Measurements from ENCODE around the gene CCDC50. TPM values are rescaled to one million over a fixed set of nuclear protein-coding genes. Genes with fewer than 3 reads are reported as not detected.

CCDC50 gene
- total RNA-seq, 1 experiment from 2014 or later, result 77.2 TPM

DNA sequence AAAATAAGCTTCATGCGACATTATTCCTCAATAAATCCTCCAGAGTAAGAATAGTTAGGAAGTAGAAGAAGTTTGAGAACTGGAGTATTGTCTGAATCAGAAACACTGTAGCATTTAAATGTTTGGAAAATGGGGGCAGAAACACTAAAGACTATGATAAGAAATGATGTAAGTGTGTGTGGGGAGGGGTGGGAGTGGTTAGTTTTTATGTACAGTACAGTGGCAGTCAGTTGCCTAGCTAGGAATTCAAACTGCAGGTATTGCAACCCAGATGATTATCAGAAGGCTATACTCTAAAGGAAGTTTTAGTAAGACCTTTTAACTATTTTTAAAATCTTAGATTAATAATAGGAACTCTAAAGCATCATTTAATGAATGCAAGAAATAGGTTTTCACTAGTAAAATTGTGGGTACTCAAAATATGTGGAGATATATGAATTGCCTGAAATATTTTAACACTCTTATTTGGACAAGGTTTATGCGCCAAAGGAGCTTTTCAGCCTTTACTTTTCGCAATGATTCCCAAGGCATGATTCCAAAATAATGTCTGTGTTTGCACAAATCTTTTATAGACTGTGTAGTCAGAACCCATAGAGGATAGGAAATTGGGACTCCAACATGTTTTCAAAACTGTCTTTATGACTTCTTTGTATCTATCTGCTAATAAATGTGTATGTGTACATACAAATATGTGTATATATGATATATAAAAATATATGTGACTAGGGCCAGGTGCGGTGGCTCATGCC, 8.0 kb upstream of the CCDC50 start:
- no peak overlapping the region for H3K27ac ChIP-seq (ENCODE audit: low read depth, low read length, poor library complexity, severe bottlenecking)
- CTCF ChIA-PET, result no interaction called here
- POLR2A ChIA-PET (ENCODE audit: low non-redundant PET), result interaction anchor here (0.5 kb wide), 1 partner anchor 418 kb away, joined by 3 read pairs; no protein-coding TSS in a partner anchor
- BruUV-seq (replicated peaks), result no TSS peak
- intact Hi-C loops (cut with micrococcal nuclease; ENCODE audit: unreplicated experiment), result no loop called here
- H3K36me3 ChIP-seq (ENCODE audit: insufficient read depth, low read length, poor library complexity, severe bottlenecking), result no peaks in the 10 kb centered on the region
- H3K4me3 ChIP-seq (ENCODE audit: low read depth, low read length, poor library complexity, severe bottlenecking), result no peak overlapping the region
- no peak for TF ChIP-seq EZH2 (IDR thresholded peaks at IDR 0.05; ENCODE audit: borderline replicate concordance, low read depth, low read length, poor library complexity, severe bottlenecking)
- TF ChIP-seq, protein P1, sequence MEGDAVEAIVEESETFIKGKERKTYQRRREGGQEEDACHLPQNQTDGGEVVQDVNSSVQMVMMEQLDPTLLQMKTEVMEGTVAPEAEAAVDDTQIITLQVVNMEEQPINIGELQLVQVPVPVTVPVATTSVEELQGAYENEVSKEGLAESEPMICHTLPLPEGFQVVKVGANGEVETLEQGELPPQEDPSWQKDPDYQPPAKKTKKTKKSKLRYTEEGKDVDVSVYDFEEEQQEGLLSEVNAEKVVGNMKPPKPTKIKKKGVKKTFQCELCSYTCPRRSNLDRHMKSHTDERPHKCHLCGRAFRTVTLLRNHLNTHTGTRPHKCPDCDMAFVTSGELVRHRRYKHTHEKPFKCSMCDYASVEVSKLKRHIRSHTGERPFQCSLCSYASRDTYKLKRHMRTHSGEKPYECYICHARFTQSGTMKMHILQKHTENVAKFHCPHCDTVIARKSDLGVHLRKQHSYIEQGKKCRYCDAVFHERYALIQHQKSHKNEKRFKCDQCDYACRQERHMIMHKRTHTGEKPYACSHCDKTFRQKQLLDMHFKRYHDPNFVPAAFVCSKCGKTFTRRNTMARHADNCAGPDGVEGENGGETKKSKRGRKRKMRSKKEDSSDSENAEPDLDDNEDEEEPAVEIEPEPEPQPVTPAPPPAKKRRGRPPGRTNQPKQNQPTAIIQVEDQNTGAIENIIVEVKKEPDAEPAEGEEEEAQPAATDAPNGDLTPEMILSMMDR (conservative IDR thresholded peaks at IDR 0.05; ENCODE audit: low read depth, low read length), result no peak
- no peak for DNase-seq (ENCODE audit: low spot score)
- no peaks in the 10 kb centered on the region for H3K27me3 ChIP-seq (replicated peaks; ENCODE audit: insufficient read depth, low read depth, low read length, poor library complexity)
- H3K4me1 ChIP-seq (ENCODE audit: insufficient read depth, low read length, poor library complexity, severe bottlenecking), result no peaks in the 10 kb centered on the region
- H3K9me3 ChIP-seq (ENCODE audit: low read depth, low read length, poor library complexity, severe bottlenecking), result no peaks in the 10 kb centered on the region

DNA sequence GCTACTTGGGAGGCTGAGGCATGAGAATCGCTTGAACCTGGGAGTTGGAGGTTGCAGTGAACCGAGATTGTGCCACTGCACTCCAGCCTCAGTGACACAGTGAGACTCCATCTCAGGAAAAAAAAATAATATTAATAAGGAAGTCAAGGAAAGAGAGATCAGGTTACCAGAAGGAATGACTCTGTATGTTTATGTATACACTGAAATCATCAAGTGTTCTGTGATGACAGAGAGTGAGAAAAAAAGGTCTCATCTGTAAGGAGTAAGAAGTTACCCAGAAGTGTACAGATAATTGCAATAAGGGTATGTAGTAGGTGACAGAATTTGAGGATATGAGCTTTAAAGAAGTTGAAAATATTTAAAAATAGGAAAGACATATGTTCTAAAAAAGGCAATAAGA, 4.3 kb upstream of the CCDC50 start:
- intact Hi-C loops (cut with micrococcal nuclease; ENCODE audit: unreplicated experiment), result no loop called here
- POLR2A ChIA-PET (ENCODE audit: low non-redundant PET), result no interaction called here
- no peaks in the 10 kb centered on the region for H3K36me3 ChIP-seq (ENCODE audit: insufficient read depth, low read length, poor library complexity, severe bottlenecking)
- H3K27ac ChIP-seq (ENCODE audit: low read depth, low read length, poor library complexity, severe bottlenecking), result no peak overlapping the region
- no TSS peak for BruUV-seq (replicated peaks)
- H3K4me3 ChIP-seq (ENCODE audit: low read depth, low read length, poor library complexity, severe bottlenecking), result no peak overlapping the region
- TF ChIP-seq, protein P1 (conservative IDR thresholded peaks at IDR 0.05; ENCODE audit: low read depth, low read length), result no peak
- no peak for TF ChIP-seq EZH2 (IDR thresholded peaks at IDR 0.05; ENCODE audit: borderline replicate concordance, low read depth, low read length, poor library complexity, severe bottlenecking)
- no peaks in the 10 kb centered on the region for H3K4me1 ChIP-seq (ENCODE audit: insufficient read depth, low read length, poor library complexity, severe bottlenecking)
- CTCF ChIA-PET, result no interaction called here
- no peaks in the 10 kb centered on the region for H3K27me3 ChIP-seq (replicated peaks; ENCODE audit: insufficient read depth, low read depth, low read length, poor library complexity)
- H3K9me3 ChIP-seq (ENCODE audit: low read depth, low read length, poor library complexity, severe bottlenecking), result no peaks in the 10 kb centered on the region
- DNase-seq (ENCODE audit: low spot score), result no peak

DNA sequence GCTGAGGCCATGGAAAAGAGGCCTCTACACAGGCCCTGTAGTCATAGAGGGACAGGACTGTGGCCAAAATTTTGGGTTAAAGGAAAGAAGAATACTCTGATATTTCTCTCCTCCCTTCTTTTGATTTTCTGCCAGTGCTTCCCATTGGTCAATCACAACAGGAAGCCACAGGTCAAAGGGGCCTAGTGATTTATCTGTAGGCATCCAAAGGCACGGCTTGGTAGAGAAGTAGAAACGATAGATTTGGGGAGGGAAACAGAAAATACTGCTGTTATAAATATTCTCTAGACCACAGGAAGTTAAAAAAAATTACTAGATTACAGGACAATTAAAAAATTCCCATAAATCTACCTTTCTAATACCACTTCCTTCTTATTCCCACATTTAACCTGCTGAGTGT, 1.7 kb upstream of the CCDC50 start:
- intact Hi-C loops (cut with micrococcal nuclease; ENCODE audit: unreplicated experiment), result no loop called here
- DNase-seq (ENCODE audit: low spot score), result no peak
- H3K4me1 ChIP-seq (ENCODE audit: insufficient read depth, low read length, poor library complexity, severe bottlenecking), result peaks cover 11% of the 10 kb centered on the region

More for the DNA sequence above, 1.7 kb upstream of the CCDC50 start:
- H3K9me3 ChIP-seq (ENCODE audit: low read depth, low read length, poor library complexity, severe bottlenecking), result no peaks in the 10 kb centered on the region
- CTCF ChIA-PET, result no interaction called here
- no peaks in the 10 kb centered on the region for H3K27me3 ChIP-seq (replicated peaks; ENCODE audit: insufficient read depth, low read depth, low read length, poor library complexity)
- H3K4me3 ChIP-seq (ENCODE audit: low read depth, low read length, poor library complexity, severe bottlenecking), result no peak overlapping the region
- no peak overlapping the region for H3K27ac ChIP-seq (ENCODE audit: low read depth, low read length, poor library complexity, severe bottlenecking)
- BruUV-seq (replicated peaks), result no TSS peak
- POLR2A ChIA-PET (ENCODE audit: low non-redundant PET), result no interaction called here
- no peaks in the 10 kb centered on the region for H3K36me3 ChIP-seq (ENCODE audit: insufficient read depth, low read length, poor library complexity, severe bottlenecking)
- no peak for TF ChIP-seq EZH2 (IDR thresholded peaks at IDR 0.05; ENCODE audit: borderline replicate concordance, low read depth, low read length, poor library complexity, severe bottlenecking)
- TF ChIP-seq, protein P1 (conservative IDR thresholded peaks at IDR 0.05; ENCODE audit: low read depth, low read length), result no peak
